A673 (cell line): Measurements from ENCODE around the gene MEGF11.

Source experiments
- EZH2 ChIP-seq: fragments of 200-600 bp; sonication (generic); IDR thresholded peaks from 2 replicates; pipeline ENCODE4 v1.6.1; 2017; ENCODE audit warnings: borderline replicate concordance, low read depth, mild to moderate bottlenecking, mixed read lengths, antibody characterized with exemption, low read length; ENCODE audit not compliant: poor library complexity, severe bottlenecking
- TF ChIP-seq, protein P1 (sequence below): fragments of 300-800, 200-600 bp; sonication (generic); conservative IDR thresholded peaks from 2 replicates; pipeline ENCODE4 v1.5.1; 2017; ENCODE audit warnings: low read depth, mild to moderate bottlenecking, antibody characterized with exemption, low read length, moderate library complexity, mixed read lengths

DNA sequence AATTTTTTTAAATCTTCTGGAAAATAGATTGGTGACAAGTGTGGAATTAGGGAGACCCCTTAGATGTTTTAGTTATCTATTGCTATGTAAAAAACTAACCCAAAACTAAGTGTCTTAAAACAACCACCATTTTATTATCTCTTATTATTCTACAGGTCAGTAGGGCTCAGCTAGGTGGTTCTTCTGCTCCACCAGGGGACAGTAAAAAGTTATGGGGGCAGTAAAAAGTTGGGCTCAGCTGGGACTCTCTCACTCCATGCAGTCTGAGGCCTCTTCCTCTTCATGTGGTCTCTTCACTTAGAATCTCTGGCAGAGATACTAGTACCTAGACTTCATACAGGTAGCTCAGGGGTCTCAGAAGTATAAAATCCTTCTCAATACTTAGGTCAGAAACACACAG lies 21.8 kb upstream of the MEGF11 start:
- TF ChIP-seq, protein P1, sequence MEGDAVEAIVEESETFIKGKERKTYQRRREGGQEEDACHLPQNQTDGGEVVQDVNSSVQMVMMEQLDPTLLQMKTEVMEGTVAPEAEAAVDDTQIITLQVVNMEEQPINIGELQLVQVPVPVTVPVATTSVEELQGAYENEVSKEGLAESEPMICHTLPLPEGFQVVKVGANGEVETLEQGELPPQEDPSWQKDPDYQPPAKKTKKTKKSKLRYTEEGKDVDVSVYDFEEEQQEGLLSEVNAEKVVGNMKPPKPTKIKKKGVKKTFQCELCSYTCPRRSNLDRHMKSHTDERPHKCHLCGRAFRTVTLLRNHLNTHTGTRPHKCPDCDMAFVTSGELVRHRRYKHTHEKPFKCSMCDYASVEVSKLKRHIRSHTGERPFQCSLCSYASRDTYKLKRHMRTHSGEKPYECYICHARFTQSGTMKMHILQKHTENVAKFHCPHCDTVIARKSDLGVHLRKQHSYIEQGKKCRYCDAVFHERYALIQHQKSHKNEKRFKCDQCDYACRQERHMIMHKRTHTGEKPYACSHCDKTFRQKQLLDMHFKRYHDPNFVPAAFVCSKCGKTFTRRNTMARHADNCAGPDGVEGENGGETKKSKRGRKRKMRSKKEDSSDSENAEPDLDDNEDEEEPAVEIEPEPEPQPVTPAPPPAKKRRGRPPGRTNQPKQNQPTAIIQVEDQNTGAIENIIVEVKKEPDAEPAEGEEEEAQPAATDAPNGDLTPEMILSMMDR: no peak
- TF ChIP-seq EZH2: no peak
